Measurements from ENCODE around the gene KCNMB2.

The KCNMB2 gene

GRCh38 chr3:178676942-178677790, 140.9 kb downstream of the KCNMB2 start:
- no peaks in the 10 kb centered on the region for H3K9me3 Mint-ChIP-seq
- H3K4me3 Mint-ChIP-seq, result no peak overlapping the region
- no peaks in the 10 kb centered on the region for H3K4me1 Mint-ChIP-seq
- no peak for ATAC-seq
- H3K27ac Mint-ChIP-seq, result no peak overlapping the region
- H3K27me3 Mint-ChIP-seq, result peaks cover 11% of the 10 kb centered on the region
- DNase-seq, result no peak

- Mint-ChIP-seq H3K27me3 (peaks cover 11% of the 10 kb centered on the region), H3K4me3 (no peak overlapping the region), H3K4me1 (no peaks in the 10 kb centered on the region), H3K9me3 (peaks cover 0 to 5% of the 10 kb centered on the region in 2 donors), H3K27ac (no peak overlapping the region)
- no peak for DNase-seq
- no peak for ATAC-seq
Measured at GRCh38 chr3:178677961-178678360, 141.7 kb downstream of the KCNMB2 start.

GRCh38 chr3:178680037-178680436, 143.8 kb downstream of the KCNMB2 start:
- Mint-ChIP-seq H3K27me3 (peaks cover 11% of the 10 kb centered on the region), H3K4me1 (no peaks in the 10 kb centered on the region), H3K4me3 (no peak overlapping the region), H3K9me3 (peaks cover 0 to 7% of the 10 kb centered on the region in 2 donors), H3K27ac (no peak overlapping the region)
- ATAC-seq (no peak), DNase-seq (no peak)

- H3K4me3 Mint-ChIP-seq, result no peak overlapping the region
- H3K27ac Mint-ChIP-seq, result no peak overlapping the region
- no peaks in the 10 kb centered on the region for H3K4me1 Mint-ChIP-seq
- peaks cover 11% of the 10 kb centered on the region for H3K27me3 Mint-ChIP-seq
- DNase-seq, result no peak
- peaks cover 0 to 7% of the 10 kb centered on the region in 2 donors for H3K9me3 Mint-ChIP-seq
- ATAC-seq, result no peak
Measured at GRCh38 chr3:178680489-178680888, 144.3 kb downstream of the KCNMB2 start.

- Mint-ChIP-seq H3K27ac (no peak overlapping the region), H3K9me3 (peaks cover 0 to 7% of the 10 kb centered on the region in 2 donors), H3K4me3 (no peak overlapping the region), H3K4me1 (no peaks in the 10 kb centered on the region), H3K27me3 (peaks cover under 1% of the 10 kb centered on the region)
- no peak for DNase-seq
- no peak for ATAC-seq
Measured at GRCh38 chr3:178684881-178685590, 148.8 kb downstream of the KCNMB2 start.

- ATAC-seq, result no peak
- Mint-ChIP-seq H3K27ac (no peak overlapping the region), H3K4me3 (no peak overlapping the region), H3K9me3 (peaks cover 0 to 7% of the 10 kb centered on the region in 2 donors), H3K4me1 (no peaks in the 10 kb centered on the region), H3K27me3 (no peaks in the 10 kb centered on the region)
- no peak for DNase-seq
Measured at GRCh38 chr3:178685591-178685906, 149.3 kb downstream of the KCNMB2 start.

- Mint-ChIP-seq H3K27me3 (no peaks in the 10 kb centered on the region), H3K27ac (no peak overlapping the region), H3K4me3 (no peak overlapping the region), H3K9me3 (peaks cover 6 to 7% of the 10 kb centered on the region in 2 donors), H3K4me1 (no peaks in the 10 kb centered on the region)
- DNase-seq, result no peak
- ATAC-seq, result no peak
Measured at GRCh38 chr3:178686826-178687225, 150.6 kb downstream of the KCNMB2 start.

GRCh38 chr3:178690571-178690970, 154.3 kb downstream of the KCNMB2 start:
- H3K27ac Mint-ChIP-seq, result no peak overlapping the region
- H3K27me3 Mint-ChIP-seq, result no peaks in the 10 kb centered on the region
- DNase-seq (no peak), ATAC-seq (no peak)
- no peaks in the 10 kb centered on the region for H3K4me1 Mint-ChIP-seq
- H3K4me3 Mint-ChIP-seq, result no peak overlapping the region
- peaks cover 4 to 16% of the 10 kb centered on the region in 2 donors for H3K9me3 Mint-ChIP-seq

- Mint-ChIP-seq H3K4me1 (no peaks in the 10 kb centered on the region), H3K4me3 (no peak overlapping the region), H3K9me3 (peaks cover 21 to 29% of the 10 kb centered on the region in 2 donors), H3K27me3 (no peaks in the 10 kb centered on the region), H3K27ac (no peak overlapping the region)
- no peak for DNase-seq
- no peak for ATAC-seq
Measured at GRCh38 chr3:178699364-178699763, 163.1 kb downstream of the KCNMB2 start.

- no peak overlapping the region for H3K4me3 Mint-ChIP-seq
- H3K27ac Mint-ChIP-seq, result no peak overlapping the region
- no peaks in the 10 kb centered on the region for H3K4me1 Mint-ChIP-seq
- peaks cover 21 to 26% of the 10 kb centered on the region in 2 donors for H3K9me3 Mint-ChIP-seq
- DNase-seq (no peak), ATAC-seq (no peak)
- H3K27me3 Mint-ChIP-seq, result no peaks in the 10 kb centered on the region
Measured at GRCh38 chr3:178699810-178700209, 163.6 kb downstream of the KCNMB2 start.

- ATAC-seq, result no peak
- H3K27me3 Mint-ChIP-seq, result no peaks in the 10 kb centered on the region
- H3K9me3 Mint-ChIP-seq, result peaks cover 0 to 10% of the 10 kb centered on the region in 2 donors
- no peak overlapping the region for H3K27ac Mint-ChIP-seq
- no peak for DNase-seq
- H3K4me3 Mint-ChIP-seq, result no peak overlapping the region
- H3K4me1 Mint-ChIP-seq, result no peaks in the 10 kb centered on the region
Measured at GRCh38 chr3:178703268-178703975, 167.2 kb downstream of the KCNMB2 start.

GRCh38 chr3:178705925-178706324, 169.7 kb downstream of the KCNMB2 start:
- ATAC-seq (no peak), DNase-seq (no peak)
- H3K27me3 Mint-ChIP-seq, result no peaks in the 10 kb centered on the region
- no peaks in the 10 kb centered on the region for H3K4me1 Mint-ChIP-seq
- H3K9me3 Mint-ChIP-seq, result no peaks in the 10 kb centered on the region
- no peak overlapping the region for H3K4me3 Mint-ChIP-seq
- peak overlapping the region in 1 of 2 donors; percentile 73 for H3K27ac Mint-ChIP-seq

- ATAC-seq (no peak), DNase-seq (no peak)
- Mint-ChIP-seq H3K27me3 (no peaks in the 10 kb centered on the region), H3K4me1 (no peaks in the 10 kb centered on the region), H3K9me3 (no peaks in the 10 kb centered on the region), H3K4me3 (no peak overlapping the region), H3K27ac (peak overlapping the region in 1 of 2 donors; percentile 87)
Measured at GRCh38 chr3:178706411-178706810, 170.2 kb downstream of the KCNMB2 start.

GRCh38 chr3:178707311-178708031, 171.2 kb downstream of the KCNMB2 start:
- Mint-ChIP-seq H3K27ac (peak overlapping the region; percentile 5 to 80), H3K9me3 (no peaks in the 10 kb centered on the region), H3K4me1 (no peaks in the 10 kb centered on the region), H3K27me3 (no peaks in the 10 kb centered on the region), H3K4me3 (no peak overlapping the region)
- ATAC-seq (peak; percentile 33), DNase-seq (no peak)

GRCh38 chr3:178709051-178709450, 172.8 kb downstream of the KCNMB2 start:
- DNase-seq (no peak), ATAC-seq (no peak)
- H3K27me3 Mint-ChIP-seq, result no peaks in the 10 kb centered on the region
- no peaks in the 10 kb centered on the region for H3K4me1 Mint-ChIP-seq
- H3K4me3 Mint-ChIP-seq, result no peak overlapping the region
- no peaks in the 10 kb centered on the region for H3K9me3 Mint-ChIP-seq
- no peak overlapping the region for H3K27ac Mint-ChIP-seq
